GM21717 (cell line): Measurements from ENCODE around the gene EPB41L3.
"Not testable (repeated sequence)": the region's sequence is repeated elsewhere in the genome, so short reads cannot be mapped to it uniquely, and the experiment has no call there.

Experiments used
- ATAC-seq: cut with Tn5 transposase; IDR thresholded peaks from one replicate; pipeline ENCODE4 v1.9.1; 2021; ENCODE audit warnings: mild to moderate bottlenecking, moderate library complexity; ENCODE audit not compliant: unreplicated experiment

EPB41L3 gene

GRCh38 chr18:5500158-5500939 lies 43.4 kb downstream of the EPB41L3 start:
- no peak for ATAC-seq

GRCh38 chr18:5498452-5498851 lies 45.3 kb downstream of the EPB41L3 start:
- no peak for ATAC-seq

GRCh38 chr18:5496305-5496704 lies 47.5 kb downstream of the EPB41L3 start:
- no peak for ATAC-seq

- ATAC-seq, result no peak
These were observed 52.9 kb downstream of the EPB41L3 start for GRCh38 chr18:5490753-5491480.

GRCh38 chr18:5488844-5489243 lies 55.0 kb downstream of the EPB41L3 start:
- ATAC-seq, result no peak

- not testable (repeated sequence) for ATAC-seq
These were observed 55.8 kb downstream of the EPB41L3 start for GRCh38 chr18:5488044-5488443.

- ATAC-seq, result no peak
These were observed 59.3 kb downstream of the EPB41L3 start for GRCh38 chr18:5484526-5484925.

GRCh38 chr18:5481621-5482020 lies 62.2 kb downstream of the EPB41L3 start:
- no peak for ATAC-seq

- no peak for ATAC-seq
These were observed 65.5 kb downstream of the EPB41L3 start for GRCh38 chr18:5478261-5478660.

- no peak for ATAC-seq
These were observed 66.6 kb downstream of the EPB41L3 start for GRCh38 chr18:5476961-5477800.

- no peak for ATAC-seq
These were observed 68.5 kb downstream of the EPB41L3 start for GRCh38 chr18:5475267-5475666.

GRCh38 chr18:5469340-5469739 lies 74.5 kb downstream of the EPB41L3 start:
- no peak for ATAC-seq

GRCh38 chr18:5468394-5468793 lies 75.4 kb downstream of the EPB41L3 start:
- ATAC-seq, result no peak

- no peak for ATAC-seq
These were observed 76.1 kb downstream of the EPB41L3 start for GRCh38 chr18:5467671-5468070.

- no peak for ATAC-seq
These were observed 77.5 kb downstream of the EPB41L3 start for GRCh38 chr18:5466256-5466655.

GRCh38 chr18:5464251-5464650 lies 79.5 kb downstream of the EPB41L3 start:
- ATAC-seq, result no peak

- no peak for ATAC-seq
These were observed 80.0 kb downstream of the EPB41L3 start for GRCh38 chr18:5463831-5464230.

- no peak for ATAC-seq
These were observed 80.4 kb downstream of the EPB41L3 start for GRCh38 chr18:5463390-5463789.

- ATAC-seq, result no peak
These were observed 81.6 kb downstream of the EPB41L3 start for GRCh38 chr18:5462227-5462626.

- no peak for ATAC-seq
These were observed 82.8 kb downstream of the EPB41L3 start for GRCh38 chr18:5461041-5461440.

GRCh38 chr18:5457462-5457957 lies 86.3 kb downstream of the EPB41L3 start:
- no peak for ATAC-seq
